GM12878 (cell line): ENCODE measurements around the gene C10orf143. TPM values are rescaled to one million over a fixed set of nuclear protein-coding genes. Genes with fewer than 3 reads are reported as not detected.

Source experiments
- ATAC-seq: fragments of 200-7000 bp; cut with Tn5 transposase; 3 replicates; pipeline ENCODE4 v1.9.1; 2020; ENCODE audit warnings: mild to moderate bottlenecking, moderate library complexity
- BruUV-seq: library from RNA; stranded (reverse); fragments of 400-500 nt; replicated peaks from 2 replicates; lab custom pipeline; 2021; lab: Mats Ljungman, UMichigan
- CTCF ChIA-PET: fragments of 300-600 bp; sonication (Branson Sonifier 250); formaldehyde crosslinking; extraction: SDS; loops from one replicate; lab custom pipeline; 2021; ENCODE audit warnings: inconsistent platforms; lab: Yijun Ruan, JAX
- POLR2A ChIA-PET: fragments of 350-600 bp; formaldehyde crosslinking; extraction: SDS; loops from one replicate; lab custom pipeline; 2021; ENCODE audit warnings: inconsistent platforms; lab: Charles Lee
- RAD21 ChIA-PET: fragments of 300-600 bp; sonication (Branson Sonifier 250); formaldehyde crosslinking; loops from one replicate; lab custom pipeline; 2023; ENCODE audit warnings: antibody characterized with exemption; ENCODE audit not compliant: unreplicated experiment; lab: Charles Lee
- SMC1A ChIA-PET: fragments of 300-600 bp; sonication (Branson Sonifier 250); formaldehyde crosslinking; loops from one replicate; lab custom pipeline; 2023; ENCODE audit not compliant: unreplicated experiment, uncharacterized antibody; lab: Charles Lee
- DNase-seq: peaks from one replicate; pipeline ENCODE4 v3.0.0-alpha.2; 2011; ENCODE audit warnings: low read depth, low spot score
- FAIRE-seq: peaks from 3 replicates; lab custom pipeline; 2011; peaks lifted over from hg19 to GRCh38; lab: Jason Lieb, UNC
- H2AFZ ChIP-seq: 2 replicates; pipeline ENCODE4 v1.6.0; 2011; ENCODE audit warnings: low read depth, low read length, control low read depth; ENCODE audit not compliant: control insufficient read depth
- H3K27ac ChIP-seq: 2 replicates; pipeline ENCODE4 v1.5.1; 2011; ENCODE audit warnings: control low read depth; ENCODE audit not compliant: control insufficient read depth, insufficient read depth
- H3K27me3 ChIP-seq, 2 experiments: replicated peaks in 1 of 2; 2 replicates each; pipeline versions ENCODE4 v1.6.0 to v1.6.1; 2011; ENCODE audit warnings: low read length in 1 of 2; ENCODE audit not compliant: control insufficient read depth in 2 of 2, insufficient read depth in 2 of 2
- H3K36me3 ChIP-seq, 2 experiments: 2 replicates each; pipeline ENCODE4 v1.5.1; 2011; ENCODE audit warnings: low read length in 1 of 2; ENCODE audit not compliant: control insufficient read depth in 2 of 2, insufficient read depth in 2 of 2
- H3K4me1 ChIP-seq: 2 replicates; pipeline ENCODE4 v1.6.1; 2011; ENCODE audit warnings: mild to moderate bottlenecking, low read length, moderate library complexity, mixed read lengths; ENCODE audit not compliant: control insufficient read depth, insufficient read depth
- H3K4me2 ChIP-seq: 2 replicates; pipeline ENCODE4 v1.6.0; 2011; ENCODE audit warnings: control low read depth; ENCODE audit not compliant: control insufficient read depth, insufficient read depth
- H3K4me3 ChIP-seq: fragments of 200-600 bp; sonication (generic); 2 replicates; pipeline ENCODE4 v1.5.1; 2016
- H3K79me2 ChIP-seq: 2 replicates; pipeline ENCODE4 v1.6.0; 2011; ENCODE audit warnings: low read length; ENCODE audit not compliant: control insufficient read depth, insufficient read depth
- H3K9ac ChIP-seq: 2 replicates; pipeline ENCODE4 v1.8.0; 2011; ENCODE audit warnings: low read length, control low read depth, mixed read lengths; ENCODE audit not compliant: control insufficient read depth, insufficient read depth
- H3K9me3 ChIP-seq: replicated peaks from 3 replicates; pipeline ENCODE4 v1.5.1; 2011; ENCODE audit warnings: mild to moderate bottlenecking, low read length; ENCODE audit not compliant: control insufficient read depth, insufficient read depth
- H4K20me1 ChIP-seq: 2 replicates; pipeline ENCODE4 v1.6.0; 2011; ENCODE audit not compliant: control insufficient read depth, insufficient read depth
- ATF2 ChIP-seq: IDR thresholded peaks from 2 replicates; pipeline ENCODE4 v1.6.1; 2012; ENCODE audit warnings: low read length, inconsistent platforms
- BHLHE40 ChIP-seq, 2 experiments: fragments of 450-650 bp in 1 of 2; IDR thresholded peaks; 2 replicates each; pipeline ENCODE4 v1.6.1; 2011 to 2017; ENCODE audit warnings: low read depth in 2 of 2, borderline replicate concordance in 1 of 2, improper control_type of control experiment in 1 of 2, low read length in 1 of 2, mild to moderate bottlenecking in 1 of 2
- CHD2 ChIP-seq: IDR thresholded peaks from 2 replicates; pipeline ENCODE4 v1.6.1; 2011; ENCODE audit warnings: low read depth, low read length, improper control_type of control experiment, borderline replicate concordance
- HSF1 ChIP-seq: fragments of 150-350 bp; IDR thresholded peaks from 2 replicates; pipeline ENCODE4 v1.6.1; 2014; ENCODE audit warnings: mild to moderate bottlenecking, low read depth, low read length
- IRF3 ChIP-seq: fragments of 450-650 bp; IDR thresholded peaks from 2 replicates; pipeline ENCODE4 v1.6.1; 2014; ENCODE audit warnings: mild to moderate bottlenecking
- IRF5 ChIP-seq: fragments of 450-650 bp; IDR thresholded peaks from 2 replicates; pipeline ENCODE4 v1.6.1; 2017; ENCODE audit warnings: borderline replicate concordance
- MLLT1 ChIP-seq: fragments of 450-650 bp; IDR thresholded peaks from 2 replicates; pipeline ENCODE4 v1.6.1; 2016; ENCODE audit warnings: mild to moderate bottlenecking
- MTA2 ChIP-seq: fragments of 450-650 bp; IDR thresholded peaks from 2 replicates; pipeline ENCODE4 v1.6.1; 2016; ENCODE audit warnings: low read depth, mild to moderate bottlenecking, moderate library complexity
- MYC ChIP-seq: IDR thresholded peaks from 2 replicates; pipeline ENCODE4 v1.6.1; 2011; ENCODE audit warnings: mild to moderate bottlenecking, low read length, moderate library complexity, inconsistent platforms; ENCODE audit not compliant: insufficient read depth, insufficient replicate concordance, insufficient read length, severe bottlenecking
- POLR2A ChIP-seq: IDR thresholded peaks from 2 replicates; pipeline ENCODE4 v1.6.1; 2011; ENCODE audit warnings: low read depth, mild to moderate bottlenecking, low read length
- POLR2AphosphoS5 ChIP-seq: IDR thresholded peaks from 2 replicates; pipeline ENCODE4 v1.6.1; 2011; ENCODE audit warnings: mild to moderate bottlenecking, low read length, inconsistent platforms
- RBBP5 ChIP-seq: fragments of 200-600 bp; sonication (generic); conservative IDR thresholded peaks from 2 replicates; pipeline ENCODE4 v1.6.1; 2016
- RELA ChIP-seq: fragments of 450-650 bp; IDR thresholded peaks from 2 replicates; pipeline ENCODE4 v1.8.0; 2014; ENCODE audit warnings: borderline replicate concordance; ENCODE audit not compliant: partially characterized antibody
- SMC3 ChIP-seq: IDR thresholded peaks from 2 replicates; pipeline ENCODE4 v1.6.1; 2011; ENCODE audit warnings: low read length, improper control_type of control experiment, borderline replicate concordance
- SP1 ChIP-seq: IDR thresholded peaks from one replicate; pipeline ENCODE4 v1.6.1; 2011; ENCODE audit warnings: low read depth, low read length
- SUZ12 ChIP-seq: fragments of 200-600 bp; sonication (generic); IDR thresholded peaks from one replicate; pipeline ENCODE4 v1.6.1; 2018; ENCODE audit warnings: antibody characterized with exemption, mild to moderate bottlenecking; ENCODE audit not compliant: unreplicated experiment
- TCF3 ChIP-seq: IDR thresholded peaks from 2 replicates; pipeline ENCODE4 v1.6.1; 2012; ENCODE audit warnings: low read depth, mild to moderate bottlenecking, low read length, borderline replicate concordance; ENCODE audit not compliant: insufficient read depth
- WGBS: methylation state at CpG from one replicate; pipeline ENCODE4 v1.1.6; 2016; ENCODE audit warnings: low lambda C conversion rate; ENCODE audit not compliant: insufficient replicate concordance, insufficient coverage; ENCODE audit errors: missing lambda C conversion rate; 5-methylcytosine and 5-hydroxymethylcytosine counted together
- in situ Hi-C: fragments of 300-500 bp; cut with MboI; formaldehyde crosslinking; loops from 9 replicates; pipeline ENCODE4 v1.14.3; 2018; ENCODE audit warnings: mixed read lengths
- intact Hi-C: fragments of 100-400 bp; cut with micrococcal nuclease; formaldehyde crosslinking; loops from one replicate; pipeline ENCODE4 v1.14.2; 2022; ENCODE audit not compliant: unreplicated experiment
- polyA plus RNA-seq, 11 experiments: library from polyadenylated mRNA; depleted of rRNA in 4 of 11; unstranded in 6 of 11; stranded (reverse) in 5 of 11; fragments of >200 nt; fragmentation: Nextera tagmentation in 4 of 11; fragmentation: Illumina TruSeq in 1 of 11; extraction: Ambion mirVana in 4 of 11; extraction: Trizol in 1 of 11; gene quantifications; 1 replicate in 1 of 11; 2 replicates in 10 of 11; pipeline versions ENCODE4 v1.2.1 to v1.2.3, GENCODE V29; 2011 to 2016; ENCODE audit warnings: inconsistent platforms in 2 of 11, missing spikeins in 2 of 11, low read depth in 1 of 11
- total RNA-seq, 4 experiments: library from RNA; depleted of rRNA in 3 of 4; stranded (reverse); fragments of >200 nt in 3 of 4; fragmentation: Illumina TruSeq in 1 of 4; extraction: Trizol in 1 of 4; gene quantifications; 2 replicates each; pipeline versions ENCODE4 v1.2.1 to v1.2.3, GENCODE V29; 2013 to 2021

The C10orf143 gene
- total and polyA plus RNA-seq, 10 of the 15 experiments (the other 5 are each of a cell fraction or from before 2014, with no cell fraction given) = 0.64 to 7.9 (median 2.6) TPM

- no peak for FAIRE-seq
- ChIA-PET RAD21 (no interaction called here), SMC1A (no interaction called here), POLR2A (no interaction called here), CTCF (interaction anchor here (1.3 kb wide), 1 partner anchor 163 kb away, joined by 6 read pairs; no protein-coding TSS in a partner anchor)
- no peaks in the 10 kb centered on the region for H4K20me1 ChIP-seq
- H2AFZ ChIP-seq = no peak overlapping the region
- H3K27ac ChIP-seq = no peak overlapping the region
- in situ Hi-C loops (no loop called here), intact Hi-C loops (no loop called here)
- no peak overlapping the region for H3K4me2 ChIP-seq
- H3K36me3 ChIP-seq = no peaks in the 10 kb centered on the region
- 44% methylated on average over 9 of the region's 9 CpGs for WGBS
- no peaks in the 10 kb centered on the region for H3K79me2 ChIP-seq
- no peak for DNase-seq
- H3K9me3 ChIP-seq = no peaks in the 10 kb centered on the region
- no peak overlapping the region for H3K9ac ChIP-seq
- BruUV-seq = no TSS peak
- H3K4me3 ChIP-seq = no peak overlapping the region
- ATAC-seq = no peak
- no peaks in the 10 kb centered on the region for H3K27me3 ChIP-seq
- H3K4me1 ChIP-seq = no peaks in the 10 kb centered on the region
- TF ChIP-seq MLLT1 (no peak), POLR2A (no peak), IRF5 (no peak), SMC3 (no peak), RBBP5 (no peak), HSF1 (no peak), IRF3 (no peak), TCF3 (no peak), SP1 (no peak), RELA (no peak), SUZ12 (no peak), MTA2 (no peak), POLR2AphosphoS5 (no peak), CHD2 (no peak), BHLHE40 (IDR thresholded peaks at IDR 0.05; ENCODE audit: borderline replicate concordance in 1 of 2, low read depth in 2 of 2, low read length in 1 of 2) (no peak), ATF2 (no peak), MYC (no peak)
Measured at GRCh38 chr10:130052193-130052592, 58.4 kb downstream of the C10orf143 start.
